Measurements from ENCODE around the gene ZNF487. TPM values are rescaled to one million over a fixed set of nuclear protein-coding genes. Genes with fewer than 3 reads are reported as not detected.
A peak's percentile ranks its signal among the peaks of the same experiment; 100 is the strongest.
"Not testable (repeated sequence)": the region's sequence is repeated elsewhere in the genome, so short reads cannot be mapped to it uniquely, and the experiment has no call there.

ZNF487 gene
- total RNA-seq, 1 donor from 2014 or later, result 3.9 TPM

GRCh38 chr10:43391496-43391895, 45.4 kb upstream of the ZNF487 start:
- TF ChIP-seq CTCF (IDR thresholded peaks at IDR 0.05), result no peak
- intact Hi-C loops (cut with DNase I), result loop anchor here (10.0 kb wide), 1 partner anchor 183 kb away; the partner anchor contains the start of gene ZNF239
- Histone ChIP-seq H3K36me3 (peaks cover 71 to 80% of the 10 kb centered on the region in 2 donors), H3K4me3 (no peak overlapping the region), H3K4me1 (peaks cover 0 to 10% of the 10 kb centered on the region in 2 donors), H3K27ac (no peak overlapping the region), H3K27me3 (no peaks in the 10 kb centered on the region), H3K9me3 (no peaks in the 10 kb centered on the region)
- DNase-seq (ENCODE audit: low spot score in 2 of 2), result no peak

- Histone ChIP-seq H3K4me1 (peaks cover 1 to 16% of the 10 kb centered on the region in 2 donors), H3K36me3 (peaks cover 58 to 68% of the 10 kb centered on the region in 2 donors)
- no peak for DNase-seq (ENCODE audit: low spot score in 2 of 2)
Measured at GRCh38 chr10:43392748-43393147, 44.2 kb upstream of the ZNF487 start.

GRCh38 chr10:43393186-43393585, 43.7 kb upstream of the ZNF487 start:
- not testable (repeated sequence) for DNase-seq (ENCODE audit: low spot score in 2 of 2); H3K4me3 ChIP-seq; H3K27ac ChIP-seq; H3K27me3 ChIP-seq; H3K9me3 ChIP-seq
- intact Hi-C loops (cut with DNase I), result loop anchor here (10.0 kb wide), 1 partner anchor 182 kb away; the partner anchor contains the start of gene ZNF239
- Histone ChIP-seq H3K36me3 (peaks cover 54 to 63% of the 10 kb centered on the region in 2 donors), H3K4me1 (peaks cover 6 to 21% of the 10 kb centered on the region in 2 donors)

More at GRCh38 chr10:43392748-43393147, 44.2 kb upstream of the ZNF487 start:
- Histone ChIP-seq H3K9me3 (no peaks in the 10 kb centered on the region), H3K27ac (no peak overlapping the region), H3K4me3 (no peak overlapping the region), H3K27me3 (no peaks in the 10 kb centered on the region)
- intact Hi-C loops (cut with DNase I), result loop anchor here (10.0 kb wide), 1 partner anchor 182 kb away; the partner anchor contains the start of gene ZNF239
- no peak for TF ChIP-seq CTCF (IDR thresholded peaks at IDR 0.05)

- no peak for TF ChIP-seq CTCF (IDR thresholded peaks at IDR 0.05)
- Histone ChIP-seq H3K27ac (no peak overlapping the region), H3K27me3 (no peaks in the 10 kb centered on the region), H3K36me3 (peaks cover 49 to 58% of the 10 kb centered on the region in 2 donors), H3K4me1 (peaks cover 7 to 27% of the 10 kb centered on the region in 2 donors), H3K9me3 (no peaks in the 10 kb centered on the region), H3K4me3 (no peak overlapping the region)
- intact Hi-C loops (cut with DNase I), result loop anchor here (10.0 kb wide), 1 partner anchor 181 kb away; the partner anchor contains the start of gene ZNF239
- DNase-seq (ENCODE audit: low spot score in 2 of 2), result no peak
Measured at GRCh38 chr10:43393606-43394360, 43.1 kb upstream of the ZNF487 start.

GRCh38 chr10:43394868-43395267, 42.0 kb upstream of the ZNF487 start:
- no peak overlapping the region for H3K4me3 ChIP-seq
- no peak for TF ChIP-seq CTCF (IDR thresholded peaks at IDR 0.05)
- intact Hi-C loops (cut with DNase I), result loop anchor here (10.0 kb wide), 1 partner anchor 180 kb away; the partner anchor contains the start of gene ZNF239
- peak overlapping the region in 1 of 2 donors; percentile 18 for H3K27ac ChIP-seq
- H3K4me1 ChIP-seq, result peaks cover 7 to 36% of the 10 kb centered on the region in 2 donors
- no peaks in the 10 kb centered on the region for H3K9me3 ChIP-seq
- H3K27me3 ChIP-seq, result no peaks in the 10 kb centered on the region
- no peak for DNase-seq (ENCODE audit: low spot score in 2 of 2)
- H3K36me3 ChIP-seq, result peaks cover 44 to 48% of the 10 kb centered on the region in 2 donors

- Histone ChIP-seq H3K27ac (peak overlapping the region; percentile 97 to 99), H3K27me3 (no peaks in the 10 kb centered on the region), H3K36me3 (peaks cover 38 to 41% of the 10 kb centered on the region in 2 donors), H3K4me1 (peaks cover 7 to 36% of the 10 kb centered on the region in 2 donors), H3K9me3 (no peaks in the 10 kb centered on the region), H3K4me3 (peak overlapping the region; percentile 75 to 81)
- intact Hi-C loops (cut with DNase I), result loop anchor here (1.0 to 10.0 kb wide), 5 partner anchors 12 to 257 kb away; partner anchors contain the start of genes CSGALNACT2, ZNF239 and ZNF487
- TF ChIP-seq CTCF (IDR thresholded peaks at IDR 0.05), result no peak
- no peak for DNase-seq (ENCODE audit: low spot score in 2 of 2)
Measured at GRCh38 chr10:43395571-43396060, 41.3 kb upstream of the ZNF487 start.

Data from ascending aorta (tissue), 2 donors.